ENCODE measurements around the gene POLR3B.

- TF ChIP-seq, protein P1, sequence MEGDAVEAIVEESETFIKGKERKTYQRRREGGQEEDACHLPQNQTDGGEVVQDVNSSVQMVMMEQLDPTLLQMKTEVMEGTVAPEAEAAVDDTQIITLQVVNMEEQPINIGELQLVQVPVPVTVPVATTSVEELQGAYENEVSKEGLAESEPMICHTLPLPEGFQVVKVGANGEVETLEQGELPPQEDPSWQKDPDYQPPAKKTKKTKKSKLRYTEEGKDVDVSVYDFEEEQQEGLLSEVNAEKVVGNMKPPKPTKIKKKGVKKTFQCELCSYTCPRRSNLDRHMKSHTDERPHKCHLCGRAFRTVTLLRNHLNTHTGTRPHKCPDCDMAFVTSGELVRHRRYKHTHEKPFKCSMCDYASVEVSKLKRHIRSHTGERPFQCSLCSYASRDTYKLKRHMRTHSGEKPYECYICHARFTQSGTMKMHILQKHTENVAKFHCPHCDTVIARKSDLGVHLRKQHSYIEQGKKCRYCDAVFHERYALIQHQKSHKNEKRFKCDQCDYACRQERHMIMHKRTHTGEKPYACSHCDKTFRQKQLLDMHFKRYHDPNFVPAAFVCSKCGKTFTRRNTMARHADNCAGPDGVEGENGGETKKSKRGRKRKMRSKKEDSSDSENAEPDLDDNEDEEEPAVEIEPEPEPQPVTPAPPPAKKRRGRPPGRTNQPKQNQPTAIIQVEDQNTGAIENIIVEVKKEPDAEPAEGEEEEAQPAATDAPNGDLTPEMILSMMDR (conservative IDR thresholded peaks at IDR 0.05; ENCODE audit: low read length): no peak
- no peak for TF ChIP-seq EZH2phosphoT487 (IDR thresholded peaks at IDR 0.05; ENCODE audit: borderline replicate concordance, low read depth, low read length)
Observed at GRCh38 chr12:106452309-106452708, 94.8 kb downstream of the POLR3B start.

Measured in OCI-LY7 (cell line).